Articular chondrocyte of knee joint (primary cell): ENCODE measurements around the gene BHMT. TPM values are rescaled to one million over a fixed set of nuclear protein-coding genes. Genes with fewer than 3 reads are reported as not detected.

Source experiments
- small RNA-seq: library from RNA; depleted of rRNA; stranded (forward); fragments of <200 nt; gene quantifications from one replicate; pipeline ENCODE3, GENCODE V24; 2012
- total RNA-seq: library from RNA; depleted of rRNA; stranded (reverse); fragments of >200 nt; gene quantifications from 2 replicates; pipeline ENCODE4 v1.2.3, GENCODE V29; 2012

BHMT gene
- 0.39 and 2.5 TPM in 2 replicates for total RNA-seq

GRCh38 chr5:79111387-79111959, at the start of gene BHMT:
Gene BHMT, plus strand, starts transcription at chr5:79111809. Its CDS starts 77 bp downstream, at chr5:79111886.

GRCh38 chr5:79069488-79070349, 41.9 kb upstream of the BHMT start, which contains the start of the genes BHMT2 and DMGDH:
Gene BHMT2, plus strand, starts transcription at chr5:79069767. Its CDS starts 16 bp downstream, at chr5:79069783.
Gene DMGDH, minus strand, starts transcription at chr5:79069674. Its CDS starts 54 bp downstream, at chr5:79069620.

Small RNA genes lying within 50 kb of the gene (small RNA-seq; reads per million reads assigned to genes)
- gene RNY3P1, result not detected

Other genes with a start within 250 kb of the BHMT start
- 83.1 and 110 TPM in 2 replicates for gene ARSB, start 126.5 kb upstream of the BHMT start, total RNA-seq
- gene DMGDH, start 42.1 kb upstream of the BHMT start, total RNA-seq, result 7.2 and 8.4 TPM in 2 replicates
- gene BHMT2, start 42.0 kb upstream of the BHMT start, total RNA-seq, result 14.9 TPM in 2 replicates
- 20.9 TPM in 2 replicates for gene JMY, start 124.3 kb downstream of the BHMT start, total RNA-seq